GM10266 (cell line): ENCODE results near the gene WNT9A.

ENCODE experiments used
- DNase-seq: peaks from one replicate; pipeline ENCODE4 v3.0.0; 2012; ENCODE audit errors: extremely low spot score
- TF ChIP-seq, protein P1 (sequence below): IDR thresholded peaks from 2 replicates; pipeline ENCODE4 v1.5.1; 2012; ENCODE audit warnings: mild to moderate bottlenecking, low read depth; ENCODE audit not compliant: control insufficient read depth, insufficient read depth; ENCODE audit errors: missing control alignments

The WNT9A gene

DNA sequence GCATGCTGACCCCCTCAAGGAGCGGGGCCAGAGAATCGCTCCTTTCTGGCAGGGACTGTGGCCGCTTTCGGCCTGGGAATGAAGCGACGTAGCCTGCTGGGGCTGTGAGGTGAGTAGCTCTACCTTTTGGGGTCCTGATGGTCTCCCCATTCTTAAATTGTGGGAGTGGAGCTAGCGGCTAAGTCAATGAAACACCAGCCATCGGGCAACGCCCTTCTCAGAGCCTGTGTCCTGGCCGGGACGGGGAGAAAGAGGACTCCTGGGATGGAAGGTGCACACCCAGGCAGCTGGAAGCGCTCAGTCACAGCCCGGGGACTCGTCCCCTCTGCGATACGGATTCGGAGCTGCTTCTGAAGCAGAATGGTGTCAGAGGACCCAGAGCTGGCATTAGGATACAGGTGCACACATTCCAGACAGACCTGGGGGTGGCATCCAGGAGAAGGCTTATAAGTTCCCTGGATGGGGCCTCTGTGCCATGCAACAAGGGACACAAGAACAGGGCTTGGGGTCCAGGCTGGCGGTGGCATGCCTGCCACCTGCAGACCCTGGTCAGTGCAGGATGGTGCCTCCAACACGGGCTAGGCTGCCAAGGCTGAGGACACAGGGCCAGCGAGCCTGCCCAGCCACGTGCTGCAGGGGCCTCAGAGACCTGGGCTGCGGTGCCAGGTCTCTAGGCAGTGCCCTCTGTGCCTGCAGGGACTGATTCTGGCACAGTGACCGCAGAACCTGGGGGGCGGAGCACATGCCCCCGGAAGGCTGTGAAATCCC, 945 bp upstream of the WNT9A start:
- peak; percentile 47 for DNase-seq

DNA sequence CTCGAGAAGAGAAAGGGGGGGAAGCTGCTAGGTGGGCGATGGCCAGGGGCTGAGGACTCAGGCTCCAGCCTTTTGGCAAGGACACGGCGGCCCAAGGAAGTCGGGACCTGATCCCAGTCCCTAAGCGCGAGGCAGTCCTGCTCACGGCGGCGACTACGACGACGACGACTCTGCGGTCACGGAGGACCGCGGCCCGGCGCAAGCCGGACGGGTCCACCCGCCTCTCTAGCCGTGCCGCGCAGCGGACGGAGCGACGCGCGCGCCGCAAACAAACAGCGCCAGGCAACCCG, 401 bp downstream of the WNT9A start:
- TF ChIP-seq, protein P1, sequence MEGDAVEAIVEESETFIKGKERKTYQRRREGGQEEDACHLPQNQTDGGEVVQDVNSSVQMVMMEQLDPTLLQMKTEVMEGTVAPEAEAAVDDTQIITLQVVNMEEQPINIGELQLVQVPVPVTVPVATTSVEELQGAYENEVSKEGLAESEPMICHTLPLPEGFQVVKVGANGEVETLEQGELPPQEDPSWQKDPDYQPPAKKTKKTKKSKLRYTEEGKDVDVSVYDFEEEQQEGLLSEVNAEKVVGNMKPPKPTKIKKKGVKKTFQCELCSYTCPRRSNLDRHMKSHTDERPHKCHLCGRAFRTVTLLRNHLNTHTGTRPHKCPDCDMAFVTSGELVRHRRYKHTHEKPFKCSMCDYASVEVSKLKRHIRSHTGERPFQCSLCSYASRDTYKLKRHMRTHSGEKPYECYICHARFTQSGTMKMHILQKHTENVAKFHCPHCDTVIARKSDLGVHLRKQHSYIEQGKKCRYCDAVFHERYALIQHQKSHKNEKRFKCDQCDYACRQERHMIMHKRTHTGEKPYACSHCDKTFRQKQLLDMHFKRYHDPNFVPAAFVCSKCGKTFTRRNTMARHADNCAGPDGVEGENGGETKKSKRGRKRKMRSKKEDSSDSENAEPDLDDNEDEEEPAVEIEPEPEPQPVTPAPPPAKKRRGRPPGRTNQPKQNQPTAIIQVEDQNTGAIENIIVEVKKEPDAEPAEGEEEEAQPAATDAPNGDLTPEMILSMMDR: no peak

More for the DNA sequence above, 945 bp upstream of the WNT9A start:
- TF ChIP-seq, protein P1: no peak

DNA sequence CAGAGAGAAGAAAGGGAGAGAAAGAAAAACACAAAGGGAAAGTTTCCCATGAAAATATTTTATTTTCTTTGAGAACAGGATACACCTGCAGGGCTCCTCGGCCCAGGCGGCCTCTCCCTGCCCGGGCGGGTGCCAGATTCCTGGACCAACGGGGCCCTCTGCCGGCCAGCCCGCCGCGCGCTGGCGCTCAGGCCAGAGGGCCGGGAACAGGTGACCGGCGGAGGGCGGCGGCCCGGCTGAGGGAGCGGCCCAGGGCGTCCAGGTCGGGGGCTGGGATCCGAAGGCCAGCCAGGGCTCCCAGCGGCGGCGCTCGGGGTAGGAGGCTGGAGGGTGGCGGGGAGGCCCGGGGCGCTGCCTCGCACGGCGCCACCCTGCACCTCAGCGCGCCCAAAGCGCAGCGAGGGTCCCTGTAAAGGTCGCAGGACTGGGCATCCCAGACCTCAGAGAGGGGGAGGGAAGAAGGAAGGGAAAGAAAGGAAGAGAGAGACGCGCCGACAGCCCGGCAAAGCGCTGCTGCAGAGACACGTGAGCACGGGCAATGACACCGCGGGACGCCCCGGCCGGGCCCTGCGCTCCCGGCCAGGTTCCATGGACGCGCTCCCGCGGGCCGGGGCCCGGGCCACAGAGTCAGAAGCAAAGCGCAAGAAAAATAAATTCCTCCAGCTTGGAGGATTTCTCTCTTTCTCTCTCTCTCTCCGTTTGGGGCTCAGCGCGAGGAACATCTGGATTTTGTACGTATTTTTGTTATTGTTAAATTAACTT, 927 bp downstream of the WNT9A start:
- TF ChIP-seq, protein P1: peak; percentile 83
- DNase-seq: peak; percentile 91

More for the DNA sequence above, 401 bp downstream of the WNT9A start:
- DNase-seq: peak; percentile 55

DNA sequence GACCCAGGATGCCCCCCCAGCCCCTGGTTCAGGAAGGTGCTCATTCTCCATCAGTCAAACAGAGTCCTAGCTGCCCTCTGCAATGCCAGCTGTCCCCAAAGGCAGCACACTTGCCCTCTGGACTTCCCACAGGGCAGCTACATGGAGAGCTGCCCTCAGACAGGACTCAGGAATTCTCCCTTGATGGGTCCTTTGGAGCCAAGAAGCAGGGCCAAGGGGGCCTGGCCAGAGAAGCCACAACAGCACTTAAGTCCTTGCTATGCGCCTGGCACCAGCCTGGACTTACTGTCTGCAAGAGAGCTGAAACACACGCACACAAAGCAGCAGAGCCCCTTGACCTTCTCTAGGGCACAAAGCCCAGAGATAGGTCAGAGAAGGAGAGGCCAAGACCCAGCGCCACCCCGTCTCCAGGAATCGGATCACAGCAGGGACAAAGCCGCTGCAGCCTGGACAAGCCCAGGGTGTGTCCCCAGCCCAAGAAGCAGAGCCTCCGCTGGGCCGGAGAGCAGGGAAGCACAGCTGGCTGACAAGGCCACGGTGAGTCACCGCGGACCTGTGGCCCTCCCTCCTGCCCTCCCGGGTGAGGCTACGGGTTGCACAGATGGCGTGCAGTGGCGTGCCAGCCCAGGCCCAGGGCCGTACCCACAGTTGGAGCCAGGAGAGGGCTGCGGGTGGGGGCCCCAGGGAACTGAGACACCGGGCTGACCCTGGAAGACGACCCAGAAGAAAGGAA, 1.7 kb downstream of the WNT9A start:
- peak; percentile 51 for DNase-seq

DNA sequence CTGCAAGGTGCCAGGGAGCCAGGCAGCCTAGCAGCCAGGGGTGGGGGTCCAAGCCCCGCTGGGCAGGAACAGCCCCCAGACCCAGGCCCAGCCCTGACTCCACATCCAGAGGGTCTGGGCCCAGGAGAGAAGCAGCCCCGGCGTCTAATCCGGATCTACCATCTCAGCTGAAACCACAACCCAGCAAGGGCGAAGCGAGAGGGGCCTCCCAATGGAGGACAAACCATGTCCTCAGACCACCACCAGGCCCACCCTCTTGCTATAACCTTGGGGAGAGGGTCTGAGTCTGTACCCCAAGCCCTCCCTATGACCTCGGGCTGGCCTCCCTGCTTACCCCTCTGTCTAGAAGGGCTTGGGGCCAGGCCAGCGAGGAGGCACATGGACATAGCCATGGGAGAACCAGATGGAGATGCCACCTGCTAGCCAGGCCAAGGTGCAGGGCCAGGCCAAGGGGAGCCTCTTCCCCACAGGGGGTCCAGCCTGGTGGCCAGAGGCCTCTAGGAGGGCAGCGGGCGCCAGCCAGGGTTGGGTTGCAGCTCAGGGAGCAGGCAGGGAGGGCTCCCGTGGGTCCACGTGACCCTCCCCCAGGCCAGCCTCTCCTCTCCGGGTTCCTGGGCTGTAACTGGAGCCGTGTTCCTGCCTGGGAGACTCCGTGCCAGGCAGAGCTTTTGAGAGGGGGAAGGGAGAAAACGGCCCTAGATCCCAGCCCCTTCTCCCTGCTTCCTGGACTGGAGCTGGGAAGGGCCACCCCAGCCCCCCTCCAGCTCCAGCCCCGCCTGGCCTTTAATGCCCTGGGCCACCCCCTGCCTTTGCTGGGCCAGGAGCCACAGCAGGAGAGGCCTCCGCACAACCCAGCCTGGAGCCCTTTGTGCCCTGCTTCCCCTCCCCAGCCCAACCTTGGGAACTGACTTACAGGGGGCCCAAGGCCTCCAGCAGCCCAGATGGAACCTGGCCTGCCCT, 2.5 kb downstream of the WNT9A start:
- TF ChIP-seq, protein P1: no peak
- no peak for DNase-seq

More for the DNA sequence above, 1.7 kb downstream of the WNT9A start:
- TF ChIP-seq, protein P1: no peak

DNA sequence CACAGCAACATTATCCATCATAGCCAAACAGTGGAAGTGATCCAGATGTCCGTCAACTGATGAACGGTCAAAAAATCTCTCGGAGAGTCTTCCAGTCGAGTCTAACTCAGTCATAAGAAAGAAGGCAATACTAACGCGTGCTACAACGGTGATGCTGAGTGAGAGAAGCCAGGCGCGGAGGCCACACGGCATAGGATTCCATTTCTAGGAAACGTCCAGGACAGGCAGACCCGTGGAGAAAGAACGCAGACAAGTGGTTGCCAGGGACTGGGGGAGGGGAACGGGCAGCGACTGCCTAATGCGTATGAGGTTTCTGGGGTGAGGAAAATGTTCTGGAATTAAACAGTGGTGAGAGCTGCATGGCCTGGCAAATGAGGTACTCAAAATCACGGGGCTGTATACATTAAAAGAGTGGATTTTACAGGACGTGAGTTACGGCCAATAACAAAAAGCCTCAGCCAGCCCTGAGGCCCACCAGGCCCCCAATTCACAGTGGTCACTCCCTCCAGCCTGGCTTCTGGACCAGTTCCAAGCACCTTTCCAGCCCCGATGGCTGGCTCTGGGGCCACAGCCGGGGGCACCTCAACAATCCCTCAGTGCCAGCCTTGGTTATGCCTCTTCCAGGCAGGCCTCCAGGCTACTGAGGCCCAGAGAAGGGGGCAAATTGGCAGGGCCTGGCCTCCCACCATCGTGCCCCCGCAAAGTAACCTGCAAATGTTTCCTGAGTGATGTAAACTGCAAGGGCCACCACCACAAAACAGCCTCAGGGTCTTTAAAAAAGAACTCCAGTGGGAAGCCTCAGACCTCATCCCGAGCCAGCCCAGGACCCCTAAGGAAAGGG, 3.4 kb downstream of the WNT9A start:
- DNase-seq: no peak
- TF ChIP-seq, protein P1: no peak
